Germinal center (tissue), 1 donor: ENCODE measurements around the gene KLHL26.
A peak's percentile ranks its signal among the peaks of the same experiment; 100 is the strongest.
"Not testable (repeated sequence)": the region's sequence is repeated elsewhere in the genome, so short reads cannot be mapped to it uniquely, and the experiment has no call there.

ENCODE experiments used
- DNase-seq: peaks from one replicate; pipeline ENCODE4 v3.0.0; 2012; ENCODE audit warnings: mixed read lengths, low spot score

The KLHL26 gene, protein sequence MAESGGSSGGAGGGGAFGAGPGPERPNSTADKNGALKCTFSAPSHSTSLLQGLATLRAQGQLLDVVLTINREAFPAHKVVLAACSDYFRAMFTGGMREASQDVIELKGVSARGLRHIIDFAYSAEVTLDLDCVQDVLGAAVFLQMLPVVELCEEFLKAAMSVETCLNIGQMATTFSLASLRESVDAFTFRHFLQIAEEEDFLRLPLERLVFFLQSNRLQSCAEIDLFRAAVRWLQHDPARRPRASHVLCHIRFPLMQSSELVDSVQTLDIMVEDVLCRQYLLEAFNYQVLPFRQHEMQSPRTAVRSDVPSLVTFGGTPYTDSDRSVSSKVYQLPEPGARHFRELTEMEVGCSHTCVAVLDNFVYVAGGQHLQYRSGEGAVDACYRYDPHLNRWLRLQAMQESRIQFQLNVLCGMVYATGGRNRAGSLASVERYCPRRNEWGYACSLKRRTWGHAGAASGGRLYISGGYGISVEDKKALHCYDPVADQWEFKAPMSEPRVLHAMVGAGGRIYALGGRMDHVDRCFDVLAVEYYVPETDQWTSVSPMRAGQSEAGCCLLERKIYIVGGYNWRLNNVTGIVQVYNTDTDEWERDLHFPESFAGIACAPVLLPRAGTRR

GRCh38 chr19:18636969-18637629, at the start of gene KLHL26:
KLHL26 (plus strand) TSS chr19:18637028; CDS start chr19:18637055, 27 bp downstream.
- no peak for DNase-seq

- DNase-seq = no peak
Measured at GRCh38 chr19:18587561-18587960, 49.3 kb upstream of the KLHL26 start.

- DNase-seq = no peak
Measured at GRCh38 chr19:18587962-18588610, 48.7 kb upstream of the KLHL26 start.

DNA sequence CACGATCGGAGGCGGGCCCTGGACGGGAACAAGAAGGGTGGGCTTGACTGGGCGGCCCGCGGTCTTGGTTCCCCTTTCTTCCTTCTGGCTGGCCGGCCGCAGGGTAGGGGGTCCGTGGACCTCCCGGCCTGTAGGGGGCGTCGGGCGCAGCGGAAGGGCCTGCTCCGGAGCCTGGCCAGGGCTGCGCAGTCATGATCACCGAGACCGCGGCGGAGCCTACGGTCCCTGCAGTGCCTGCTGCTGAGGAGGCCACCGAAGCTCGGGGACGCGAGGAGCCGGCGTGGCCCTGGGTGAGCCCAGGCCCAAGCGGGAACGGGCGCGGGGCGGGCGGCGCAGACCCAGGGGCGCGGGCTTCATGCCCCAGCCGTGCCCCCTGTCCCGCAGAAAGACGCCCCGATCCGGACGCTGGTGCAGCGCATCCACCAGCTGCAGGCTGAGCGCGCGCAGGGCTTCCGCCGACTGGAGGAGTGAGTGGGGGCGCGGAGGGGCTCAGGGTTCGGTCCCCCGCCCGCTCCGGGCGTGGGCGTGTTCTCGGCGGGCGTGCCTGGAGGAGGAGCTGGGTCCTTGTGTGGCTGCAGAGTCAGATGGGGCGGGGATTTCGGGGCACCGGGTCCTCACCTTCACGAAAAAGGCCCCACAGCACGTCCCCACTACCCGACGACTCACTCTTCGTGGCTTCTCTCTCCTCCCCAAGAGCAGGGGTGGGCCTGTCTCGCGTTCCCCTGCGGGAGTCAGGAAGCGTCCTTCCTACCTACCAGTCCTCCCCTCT, 48.0 kb upstream of the KLHL26 start, which contains the start of gene REX1BD:
Gene REX1BD, plus strand, starts transcription at position 188 of the 769 bp plus-strand sequence. Its CDS starts 4 bp downstream, at position 192.
- peak; percentile 79 for DNase-seq

- peak; percentile 70 for DNase-seq
Measured at GRCh38 chr19:18589380-18590272, 47.2 kb upstream of the KLHL26 start.

GRCh38 chr19:18590273-18591272, 46.3 kb upstream of the KLHL26 start:
- DNase-seq = no peak

GRCh38 chr19:18591735-18592385, 45.0 kb upstream of the KLHL26 start:
- DNase-seq = no peak

GRCh38 chr19:18592732-18593131, 44.1 kb upstream of the KLHL26 start:
- DNase-seq = not testable (repeated sequence)

DNA sequence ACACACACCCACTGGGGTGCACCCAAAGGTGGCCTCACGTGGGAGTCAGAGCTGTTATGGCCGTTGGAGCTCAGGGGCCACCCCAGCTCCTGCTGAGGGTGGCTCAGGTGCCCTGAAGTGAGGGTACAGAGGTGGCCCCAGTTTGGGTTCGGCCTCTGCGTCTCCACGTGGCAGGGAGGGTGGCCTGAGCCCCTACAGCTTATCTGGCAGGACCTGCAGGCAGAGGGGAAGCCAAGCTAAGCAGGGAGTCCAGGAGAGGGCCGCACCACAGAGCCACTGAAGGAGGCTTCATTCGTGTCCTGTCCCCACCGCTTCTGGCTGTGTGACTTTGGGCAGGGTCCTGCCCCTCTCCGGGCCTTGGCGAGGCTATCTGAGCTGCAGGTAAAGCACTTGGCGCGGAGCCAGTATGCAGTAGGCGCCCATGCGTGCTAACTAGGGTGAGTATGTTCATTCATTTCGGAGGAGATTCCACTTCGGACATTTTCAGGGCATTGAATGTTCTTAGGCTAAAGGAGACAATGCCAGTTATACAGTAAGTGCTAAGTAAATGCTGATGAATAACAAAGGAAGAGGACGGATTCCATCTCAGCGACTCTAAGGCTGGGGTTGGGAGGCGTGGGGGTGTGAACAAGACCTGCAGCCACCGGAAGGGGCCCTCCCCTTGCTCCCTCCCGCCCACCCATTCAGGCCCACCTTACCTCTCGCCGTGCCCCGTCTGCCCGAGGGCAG, 43.3 kb upstream of the KLHL26 start:
- no peak for DNase-seq

DNA sequence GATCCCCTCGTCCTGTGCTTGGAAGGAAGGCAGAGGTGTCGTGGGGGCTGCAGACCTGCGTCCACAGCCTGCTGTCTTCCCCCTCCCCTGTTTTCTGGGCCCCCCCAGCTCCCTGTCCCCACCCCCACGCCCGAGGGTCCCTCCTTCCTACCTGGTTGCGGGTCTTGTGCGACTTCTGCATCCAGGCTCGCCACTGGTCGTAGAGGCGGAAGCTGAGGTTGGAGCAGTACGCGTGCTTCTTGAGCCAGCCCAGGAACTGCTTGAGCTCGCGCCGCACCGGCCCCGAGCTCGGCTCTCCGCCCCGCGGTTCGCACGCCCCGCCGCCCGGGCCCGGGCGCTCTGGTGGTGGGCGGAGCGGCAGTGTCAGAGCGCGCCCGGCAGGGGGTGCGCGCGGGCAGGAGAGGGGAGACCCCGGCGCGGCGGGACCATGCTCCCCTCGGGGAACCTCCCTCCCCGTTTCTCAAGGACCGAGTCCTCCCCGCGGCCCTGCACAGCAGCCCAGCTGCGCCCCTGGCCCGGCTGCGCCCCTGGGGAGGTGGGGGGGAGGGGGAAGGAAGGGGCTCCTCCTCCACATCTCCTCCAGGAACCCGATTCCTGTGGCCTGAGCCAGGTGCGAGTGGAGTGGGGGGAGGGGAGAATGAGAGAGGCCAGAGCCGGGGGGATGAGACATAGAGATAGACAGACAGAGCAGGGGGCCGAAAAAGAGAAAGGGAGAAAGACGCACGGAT, 42.6 kb upstream of the KLHL26 start:
- peak; percentile 93 for DNase-seq

- no peak for DNase-seq
Measured at GRCh38 chr19:18594824-18595373, 41.9 kb upstream of the KLHL26 start.

- no peak for DNase-seq
Measured at GRCh38 chr19:18595475-18595874, 41.4 kb upstream of the KLHL26 start.

- no peak for DNase-seq
Measured at GRCh38 chr19:18596752-18597157, 40.1 kb upstream of the KLHL26 start.

- no peak for DNase-seq
Measured at GRCh38 chr19:18597809-18598660, 38.8 kb upstream of the KLHL26 start.

DNA sequence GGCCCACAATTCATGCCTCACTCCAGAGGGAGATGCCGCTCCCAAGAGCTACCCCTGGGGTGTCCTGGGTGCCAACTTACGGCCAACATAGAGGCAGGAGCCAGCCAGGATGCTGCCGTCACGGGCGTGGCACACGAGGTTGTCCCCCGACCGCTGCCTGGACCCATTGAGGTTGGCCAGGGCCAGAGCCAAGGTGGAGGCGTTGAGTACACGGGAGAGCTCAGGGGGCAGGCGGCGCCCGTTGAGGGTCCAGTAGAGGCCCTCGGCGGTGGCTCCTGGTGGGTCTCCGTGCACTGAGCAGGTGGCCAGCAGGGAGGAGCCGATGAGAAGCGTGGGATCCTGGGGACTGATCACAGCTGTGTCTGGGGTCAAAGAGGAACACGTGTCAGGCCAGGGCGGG, 37.3 kb upstream of the KLHL26 start:
- no peak for DNase-seq
